GM19239 (cell line): Measurements from ENCODE around the gene PRR36.
"Not testable (repeated sequence)": the region's sequence is repeated elsewhere in the genome, so short reads cannot be mapped to it uniquely, and the experiment has no call there.

Experiments
- DNase-seq: peaks from one replicate; pipeline ENCODE4 v3.0.0; 2011; ENCODE audit warnings: low spot score; ENCODE audit not compliant: insufficient read length
- FAIRE-seq: peaks from 2 replicates; lab custom pipeline; 2011; peaks lifted over from hg19 to GRCh38; lab: Jason Lieb, UNC

Gene PRR36

DNA sequence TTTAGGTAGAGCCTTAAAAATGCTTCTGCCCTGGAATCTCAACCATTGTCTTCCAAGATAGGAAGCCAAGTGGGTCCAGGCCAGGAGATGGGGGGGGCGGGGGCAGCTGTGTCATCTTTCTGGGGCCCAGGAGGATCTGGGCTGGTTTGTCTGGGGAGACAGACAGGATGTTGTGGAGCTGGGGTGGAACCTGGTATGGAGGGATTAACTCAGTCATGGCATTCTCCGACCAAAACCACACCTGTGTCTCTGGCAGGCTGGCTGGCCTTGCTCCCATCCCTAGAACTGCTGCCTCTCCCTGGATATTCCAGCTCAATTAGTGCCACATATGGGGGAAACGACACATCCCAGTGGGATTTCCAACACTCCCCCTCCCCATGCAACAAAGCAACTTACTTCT lies 26.7 kb upstream of the PRR36 start:
- FAIRE-seq (no peak), DNase-seq (no peak)

DNA sequence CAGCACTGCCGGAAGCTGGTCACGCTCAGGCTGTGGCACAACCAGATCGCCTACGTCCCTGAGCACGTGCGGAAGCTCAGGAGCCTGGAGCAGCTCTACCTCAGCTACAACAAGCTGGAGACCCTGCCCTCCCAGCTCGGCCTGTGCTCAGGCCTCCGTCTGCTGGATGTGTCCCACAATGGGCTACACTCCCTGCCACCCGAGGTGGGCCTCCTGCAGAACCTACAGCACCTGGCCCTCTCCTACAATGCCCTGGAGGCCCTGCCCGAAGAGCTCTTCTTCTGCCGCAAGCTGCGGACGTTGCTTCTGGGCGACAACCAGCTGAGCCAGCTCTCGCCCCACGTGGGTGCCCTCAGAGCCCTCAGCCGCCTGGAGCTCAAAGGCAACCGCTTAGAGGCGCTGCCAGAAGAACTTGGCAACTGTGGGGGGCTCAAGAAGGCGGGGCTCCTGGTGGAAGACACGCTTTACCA lies 26.2 kb upstream of the PRR36 start:
- FAIRE-seq = no peak

DNA sequence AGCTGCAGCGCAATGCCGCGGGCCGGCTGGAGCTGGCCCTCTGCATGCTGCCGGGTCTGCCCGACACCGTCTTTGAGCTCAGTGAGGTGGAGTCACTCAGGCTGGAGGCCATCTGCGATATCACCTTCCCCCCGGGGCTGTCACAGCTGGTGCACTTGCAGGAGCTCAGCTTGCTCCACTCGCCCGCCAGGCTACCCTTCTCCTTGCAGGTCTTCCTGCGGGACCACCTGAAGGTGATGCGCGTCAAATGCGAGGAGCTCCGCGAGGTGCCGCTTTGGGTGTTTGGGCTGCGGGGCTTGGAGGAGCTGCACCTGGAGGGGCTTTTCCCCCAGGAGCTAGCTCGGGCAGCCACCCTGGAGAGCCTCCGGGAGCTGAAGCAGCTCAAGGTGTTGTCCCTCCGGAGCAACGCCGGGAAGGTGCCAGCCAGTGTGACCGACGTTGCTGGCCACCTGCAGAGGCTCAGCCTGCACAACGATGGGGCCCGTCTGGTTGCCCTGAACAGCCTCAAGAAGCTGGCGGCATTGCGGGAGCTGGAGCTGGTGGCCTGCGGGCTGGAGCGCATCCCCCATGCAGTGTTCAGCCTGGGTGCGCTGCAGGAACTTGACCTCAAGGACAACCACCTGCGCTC lies 25.7 kb upstream of the PRR36 start:
- no peak for DNase-seq
- no peak for FAIRE-seq

More for the DNA sequence above, 26.2 kb upstream of the PRR36 start:
- no peak for DNase-seq

DNA sequence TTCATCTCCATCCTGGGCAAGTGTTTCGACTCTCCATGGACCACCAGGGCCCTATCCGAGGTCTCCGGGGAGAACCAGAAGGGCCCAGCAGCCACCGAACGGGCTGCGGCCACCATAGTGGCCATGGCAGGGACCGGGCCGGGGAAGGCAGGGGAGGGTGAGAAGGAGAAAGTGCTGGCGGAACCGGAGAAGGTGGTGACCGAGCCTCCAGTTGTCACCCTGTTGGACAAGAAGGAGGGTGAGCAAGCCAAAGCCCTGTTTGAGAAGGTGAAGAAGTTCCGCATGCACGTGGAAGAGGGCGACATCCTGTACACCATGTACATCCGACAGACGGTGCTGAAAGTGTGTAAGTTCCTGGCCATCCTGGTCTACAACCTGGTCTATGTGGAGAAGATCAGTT lies 24.8 kb upstream of the PRR36 start:
- DNase-seq (no peak), FAIRE-seq (no peak)

DNA sequence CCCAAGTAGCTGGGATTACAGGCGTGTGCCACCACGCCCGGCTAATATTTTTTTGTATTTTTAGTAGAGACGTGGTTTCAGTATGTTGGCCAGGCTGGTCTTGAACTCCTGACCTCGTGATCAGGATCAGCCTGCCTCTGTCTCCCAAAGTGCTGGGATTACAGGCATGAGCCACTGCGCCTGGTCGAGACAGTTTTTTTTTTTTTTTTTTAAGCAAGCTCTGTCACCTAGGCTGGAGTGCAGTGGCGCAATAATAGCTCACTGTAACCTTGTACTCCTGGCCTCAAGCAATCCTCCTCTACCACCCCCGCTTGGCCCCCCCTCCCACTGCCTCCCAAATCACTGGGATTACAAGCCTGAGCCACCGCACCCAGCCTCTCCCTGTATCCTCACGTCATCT lies 23.1 kb upstream of the PRR36 start:
- DNase-seq (no peak), FAIRE-seq (no peak)

DNA sequence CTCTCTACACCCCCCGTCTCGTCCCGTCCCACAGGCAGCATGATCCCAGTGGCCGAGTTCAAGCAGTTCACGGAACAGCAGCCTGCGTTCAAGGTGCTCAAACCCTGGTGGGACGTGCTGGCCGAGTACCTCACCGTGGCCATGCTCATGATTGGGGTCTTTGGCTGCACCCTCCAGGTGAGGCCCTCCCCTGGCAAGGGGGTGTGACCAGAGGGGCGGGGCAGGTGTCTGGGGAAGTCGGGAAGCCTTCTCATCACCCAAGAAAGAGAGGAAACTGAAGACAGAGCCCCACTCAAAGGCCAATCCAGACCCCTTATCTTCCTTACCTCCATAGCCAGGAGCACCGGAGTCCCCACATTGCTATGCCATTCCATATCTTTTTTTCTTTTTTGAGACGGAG lies 21.4 kb upstream of the PRR36 start:
- DNase-seq (no peak), FAIRE-seq (no peak)

DNA sequence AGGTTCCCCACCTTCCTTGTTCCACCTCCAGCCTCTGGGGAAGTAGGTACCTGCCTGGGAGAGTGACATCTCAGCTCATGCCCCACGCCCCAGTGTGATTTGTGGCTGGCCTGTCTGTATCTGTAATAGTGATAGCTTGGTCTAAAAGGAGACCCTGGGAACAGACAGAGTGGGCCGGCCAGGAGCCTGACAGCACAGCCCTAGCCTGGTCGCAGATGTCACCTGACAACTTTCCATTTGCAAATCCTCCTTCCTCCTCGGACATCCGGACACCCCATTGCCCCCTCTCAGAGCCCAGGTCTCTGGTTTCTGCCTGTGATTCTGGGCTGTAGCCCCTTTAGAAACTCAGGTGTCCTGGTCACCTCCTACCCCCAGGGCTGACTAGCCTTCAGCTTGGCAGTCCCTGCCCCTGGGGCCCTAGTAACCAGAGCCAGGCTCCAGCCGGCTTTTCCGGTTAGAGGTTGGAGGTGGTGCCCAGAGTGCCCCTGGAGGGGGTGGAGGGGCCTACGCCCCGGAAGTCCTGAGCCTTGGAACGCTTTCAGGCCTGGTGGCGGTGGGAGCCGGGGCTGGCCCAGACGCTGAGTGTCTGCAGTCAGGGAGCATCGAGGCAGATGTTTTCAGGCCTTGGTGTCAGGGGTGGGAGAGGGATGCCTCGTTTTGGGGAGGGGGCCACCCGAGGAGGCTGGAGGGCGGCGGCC lies 20.6 kb upstream of the PRR36 start:
- DNase-seq (no peak), FAIRE-seq (no peak)

DNA sequence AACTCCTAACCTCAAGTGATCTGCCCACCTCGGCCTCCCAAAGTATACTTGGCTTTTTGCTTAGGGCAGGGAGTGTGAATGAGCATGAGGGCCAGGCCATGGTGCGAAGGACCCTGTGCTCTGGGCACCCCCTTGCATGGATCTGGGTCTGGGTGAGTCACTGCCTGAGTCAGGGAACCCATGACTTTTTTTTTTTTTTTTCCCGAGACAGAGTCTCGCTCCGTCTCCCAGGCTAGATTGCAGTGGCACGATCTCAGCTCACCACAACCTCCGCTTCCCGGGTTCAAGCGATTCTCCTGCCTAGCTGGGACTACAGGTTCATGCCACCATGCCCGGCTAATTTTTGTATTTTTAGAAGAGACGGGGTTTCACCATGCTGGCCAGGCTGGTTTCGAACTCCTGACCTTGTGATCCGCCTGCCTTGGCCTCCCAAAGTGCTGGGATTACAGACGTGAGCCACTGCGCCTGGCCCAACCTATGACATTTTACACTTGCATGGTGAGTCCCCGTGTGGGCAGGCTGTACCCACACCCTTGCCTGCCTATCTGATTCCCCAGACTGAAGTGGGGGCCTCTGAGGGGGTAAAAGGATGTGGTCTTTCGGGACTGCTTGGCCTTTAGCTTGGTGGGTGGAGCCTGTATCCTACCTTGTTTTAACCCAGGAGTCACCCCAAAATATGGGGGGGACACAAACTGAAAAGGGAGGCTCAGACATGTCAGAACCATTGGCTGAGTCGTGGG lies 19.3 kb upstream of the PRR36 start:
- not testable (repeated sequence) for DNase-seq, FAIRE-seq

DNA sequence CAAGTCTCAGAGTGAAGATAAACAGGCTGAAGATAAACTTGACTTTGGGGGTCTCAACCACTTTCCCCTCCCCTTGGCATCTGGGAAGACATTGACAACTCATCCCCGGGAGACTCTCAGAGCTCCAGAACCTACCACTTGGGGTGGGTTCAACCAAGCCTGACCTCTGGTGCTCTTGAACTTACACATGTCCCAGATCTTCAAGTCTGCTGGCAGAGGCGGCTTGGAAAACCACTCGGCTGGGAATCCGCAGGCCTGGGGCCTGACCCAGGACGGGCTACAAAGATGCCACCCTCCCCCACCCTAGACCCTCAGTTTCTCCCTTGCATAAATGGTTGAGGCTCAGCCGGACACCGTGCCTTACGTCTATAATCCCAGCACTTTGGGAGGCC lies 14.6 kb upstream of the PRR36 start:
- FAIRE-seq = no peak

DNA sequence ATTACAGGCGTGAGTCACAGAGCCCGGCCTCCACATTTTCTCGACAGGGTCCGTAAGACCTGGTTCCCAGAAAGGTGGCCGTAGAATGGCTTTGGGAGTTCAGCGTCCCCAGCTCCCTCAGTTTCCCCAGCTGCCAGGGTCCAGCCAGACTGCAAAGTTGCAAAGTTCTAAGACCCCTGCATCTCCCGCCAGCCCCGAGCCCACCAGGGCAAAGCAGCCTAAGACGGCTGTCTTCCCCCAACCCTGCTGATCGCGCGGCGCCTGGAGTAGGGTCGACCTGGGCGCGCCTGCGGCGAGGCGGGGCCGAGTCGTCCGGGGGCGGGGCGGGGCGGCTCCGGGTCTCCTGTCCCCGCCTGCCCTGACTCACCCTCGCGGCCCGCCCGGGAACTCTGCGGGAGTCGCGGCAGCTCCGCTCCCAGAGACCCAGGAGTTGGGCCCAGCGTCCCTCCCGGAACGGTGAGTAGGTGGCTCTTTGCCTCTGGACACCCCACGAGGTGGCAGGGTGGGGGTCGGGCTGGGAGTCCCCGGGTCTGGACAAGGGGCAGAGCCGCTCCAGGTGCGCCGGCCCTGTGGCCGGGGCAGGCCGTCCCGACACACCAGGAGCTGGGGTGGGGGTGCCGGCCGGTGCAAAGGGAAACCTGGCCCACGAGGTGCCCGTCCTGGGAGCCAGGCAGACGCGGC lies 14.1 kb upstream of the PRR36 start, which contains the start of gene LRRC8E:
Gene LRRC8E, plus strand, starts transcription at position 366 of the 681 bp plus-strand sequence. CDS start 7,094 bp downstream, outside the sequence.
- FAIRE-seq = no peak
- no peak for DNase-seq

More for the DNA sequence above, 14.6 kb upstream of the PRR36 start:
- DNase-seq = no peak

DNA sequence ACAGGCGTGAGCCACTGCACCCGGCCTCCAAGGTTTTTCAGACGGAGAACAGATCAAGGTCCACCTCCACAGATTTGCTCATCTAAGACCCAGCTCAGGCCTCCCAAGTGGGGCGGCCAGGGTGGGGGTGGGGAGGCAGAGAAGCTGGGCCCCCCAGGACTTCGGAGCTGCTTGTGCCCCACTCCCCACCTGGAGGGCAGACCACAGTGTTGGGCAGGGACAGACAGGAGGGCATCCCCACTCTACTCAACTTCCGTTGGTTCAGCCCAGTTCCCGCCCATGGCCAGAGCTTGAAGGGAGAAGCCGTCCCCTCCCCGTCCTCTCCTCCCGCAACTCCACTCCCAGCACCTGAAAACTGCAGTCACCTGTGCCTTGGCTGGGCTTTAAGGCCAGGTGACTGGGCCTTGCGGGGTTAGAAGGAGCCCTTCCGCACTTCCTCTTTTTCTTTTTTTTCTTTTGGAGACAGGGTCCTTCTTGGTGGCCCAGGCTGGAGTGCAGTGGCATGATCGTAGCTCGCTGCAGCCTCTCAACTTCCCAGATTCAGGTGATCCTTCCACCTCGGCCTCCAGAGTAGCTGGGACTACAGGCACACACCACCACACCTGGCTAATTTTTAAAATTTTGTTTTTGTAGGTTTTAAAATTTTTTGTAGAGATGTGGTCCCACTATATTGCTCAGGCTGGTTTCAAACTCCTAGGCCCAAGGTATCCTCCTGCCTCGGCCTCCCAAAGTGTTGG lies 13.4 kb upstream of the PRR36 start:
- no peak for FAIRE-seq

DNA sequence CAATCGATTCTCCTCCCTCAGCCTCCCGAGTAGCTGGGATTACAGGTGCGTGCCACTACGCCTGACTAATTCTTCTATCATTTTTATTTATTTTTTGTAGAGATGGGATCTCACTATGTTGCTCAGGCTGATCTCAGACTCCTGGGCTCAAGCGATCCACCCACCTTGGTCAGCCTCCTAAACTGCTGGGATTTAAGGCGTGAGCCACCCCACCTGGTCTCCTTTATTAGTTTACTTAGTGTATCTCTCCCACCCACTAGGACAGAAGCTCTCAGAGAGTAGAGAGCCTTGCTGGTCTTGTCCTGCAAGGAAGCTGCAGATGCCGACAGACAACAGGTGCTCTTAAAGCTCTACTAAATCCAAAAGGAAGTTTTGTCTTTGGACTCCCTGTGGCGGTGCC lies 11.6 kb upstream of the PRR36 start:
- DNase-seq (no peak), FAIRE-seq (no peak)

More for the DNA sequence above, 13.4 kb upstream of the PRR36 start:
- DNase-seq = no peak

DNA sequence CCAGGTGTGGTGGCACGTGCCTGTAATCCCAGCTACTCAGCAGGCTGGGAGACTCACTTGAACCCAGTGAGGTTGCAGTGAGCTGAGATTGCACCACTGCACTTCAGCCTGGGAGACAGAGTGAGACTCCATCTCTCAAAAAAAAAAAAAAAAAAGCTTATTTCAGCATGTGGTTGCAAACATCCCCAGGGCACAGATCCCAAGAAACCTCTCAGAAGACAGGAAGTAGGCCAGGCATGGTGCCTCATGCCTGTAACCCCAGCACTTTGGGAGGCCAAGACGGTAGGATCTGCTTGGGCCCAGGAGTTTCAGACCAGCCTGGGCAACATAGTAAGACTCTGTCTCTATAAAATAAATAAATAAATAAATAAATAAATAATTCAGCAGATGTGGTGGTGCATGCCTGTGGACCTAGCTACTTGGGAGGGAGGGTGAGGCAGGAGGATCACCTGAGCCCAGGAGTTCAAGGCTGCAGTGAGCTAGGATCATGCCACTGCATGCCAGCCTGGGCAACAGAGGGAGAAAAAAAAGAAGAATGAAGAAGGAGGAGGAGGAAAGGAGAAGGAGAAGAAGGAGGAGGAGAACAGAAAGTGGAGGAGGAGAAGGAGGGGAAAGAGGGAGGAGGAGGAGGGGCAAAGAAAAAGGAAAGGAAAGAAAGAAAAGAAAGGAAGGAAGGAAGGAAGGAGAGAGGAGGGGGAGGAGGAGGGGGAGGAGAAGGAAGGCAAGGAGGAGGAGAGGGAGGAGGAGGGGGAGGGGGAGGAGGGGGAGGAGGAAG lies 9.8 kb upstream of the PRR36 start:
- no peak for DNase-seq
- FAIRE-seq = no peak

DNA sequence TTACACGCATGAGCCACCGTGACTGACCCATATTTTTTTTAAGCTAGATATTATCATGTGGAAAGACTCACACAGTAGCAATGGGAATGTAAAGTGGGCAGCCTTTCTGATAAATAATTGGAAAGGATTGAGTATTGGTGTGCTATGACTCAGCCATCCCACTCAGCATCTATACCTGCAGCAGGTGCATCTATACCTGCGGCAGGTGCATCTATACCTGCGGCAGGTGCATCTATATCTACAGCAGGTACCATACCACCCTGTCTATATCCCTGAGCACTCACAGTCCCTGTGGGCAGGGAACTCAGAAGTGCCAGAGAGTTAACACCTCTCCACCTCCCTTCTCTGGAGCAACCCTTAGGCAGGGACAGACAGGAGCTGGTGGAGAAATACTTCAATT lies 8.9 kb upstream of the PRR36 start:
- no peak for DNase-seq
- no peak for FAIRE-seq

DNA sequence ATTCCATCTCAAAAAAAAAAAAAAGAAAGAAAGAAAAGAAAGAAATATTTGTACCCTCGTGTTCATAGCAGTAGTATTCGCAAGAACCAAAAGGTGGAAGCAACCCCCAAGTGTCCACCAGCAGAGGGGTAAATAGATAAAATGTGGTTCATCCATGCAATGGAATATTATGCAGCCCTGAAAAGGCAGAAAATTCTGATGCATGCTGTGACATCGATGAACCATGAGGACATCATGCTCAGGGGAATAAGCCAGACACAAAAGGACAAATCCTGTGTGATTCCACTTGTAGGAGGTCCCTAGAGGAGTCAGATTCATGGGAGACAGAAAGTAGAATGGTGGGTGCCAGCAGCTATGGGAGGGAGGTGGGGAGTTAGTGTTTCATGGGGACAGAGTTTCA lies 7.7 kb upstream of the PRR36 start:
- DNase-seq = no peak
- FAIRE-seq = no peak

DNA sequence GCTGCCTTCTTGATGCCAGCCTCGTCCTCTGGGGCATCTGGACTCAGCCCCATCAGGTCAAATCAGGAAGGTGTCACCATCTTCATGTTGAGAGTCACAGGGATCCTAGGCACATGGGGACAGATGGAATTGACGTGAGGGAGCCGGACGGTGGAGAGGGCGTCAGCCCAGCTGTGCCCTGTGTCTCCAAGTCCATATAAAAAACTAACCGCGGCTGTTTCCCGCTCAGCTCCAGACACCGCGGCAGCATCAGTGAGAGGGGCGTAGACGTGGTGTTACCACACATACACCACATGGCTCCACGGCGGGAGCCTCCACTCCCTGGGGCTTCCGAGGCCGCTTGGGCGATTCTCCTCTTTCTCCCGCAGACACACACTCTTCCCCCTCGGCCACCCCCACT lies 5.6 kb upstream of the PRR36 start:
- FAIRE-seq = no peak
- DNase-seq = no peak

DNA sequence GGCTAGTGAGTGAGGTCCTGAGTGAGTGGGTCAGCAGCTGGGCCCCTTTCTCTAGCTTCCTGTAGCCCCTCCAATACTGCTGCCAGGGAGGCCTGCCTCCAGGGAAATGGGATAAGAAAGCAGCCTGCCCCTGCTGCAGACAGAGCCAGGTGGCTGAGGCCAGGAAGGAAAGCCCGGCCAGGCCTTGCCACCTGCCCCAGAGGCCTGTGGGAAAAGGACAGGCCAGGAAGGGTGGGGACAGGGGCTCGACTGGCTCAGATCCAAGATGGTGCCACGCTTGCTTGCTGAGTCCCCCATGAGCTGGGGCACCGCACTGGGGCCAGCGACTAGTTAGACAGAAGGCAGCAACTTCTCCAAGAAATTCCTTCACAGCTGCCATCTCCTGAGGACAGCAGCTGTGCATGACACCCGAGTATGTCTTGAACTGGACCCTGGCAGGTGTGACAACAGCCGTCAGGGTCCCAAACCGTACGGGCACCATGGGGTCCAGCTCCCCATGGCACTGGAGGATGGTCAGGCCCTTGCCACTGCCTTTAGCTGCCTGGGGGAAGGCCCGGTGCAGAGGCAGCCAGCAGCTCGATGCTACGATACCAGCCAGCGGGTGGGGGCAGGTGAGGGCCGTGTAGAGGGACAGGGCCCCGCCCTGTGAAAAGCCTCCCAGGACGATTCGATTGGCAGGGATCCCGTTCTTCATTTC lies 5.1 kb upstream of the PRR36 start:
- no peak for DNase-seq
- no peak for FAIRE-seq

DNA sequence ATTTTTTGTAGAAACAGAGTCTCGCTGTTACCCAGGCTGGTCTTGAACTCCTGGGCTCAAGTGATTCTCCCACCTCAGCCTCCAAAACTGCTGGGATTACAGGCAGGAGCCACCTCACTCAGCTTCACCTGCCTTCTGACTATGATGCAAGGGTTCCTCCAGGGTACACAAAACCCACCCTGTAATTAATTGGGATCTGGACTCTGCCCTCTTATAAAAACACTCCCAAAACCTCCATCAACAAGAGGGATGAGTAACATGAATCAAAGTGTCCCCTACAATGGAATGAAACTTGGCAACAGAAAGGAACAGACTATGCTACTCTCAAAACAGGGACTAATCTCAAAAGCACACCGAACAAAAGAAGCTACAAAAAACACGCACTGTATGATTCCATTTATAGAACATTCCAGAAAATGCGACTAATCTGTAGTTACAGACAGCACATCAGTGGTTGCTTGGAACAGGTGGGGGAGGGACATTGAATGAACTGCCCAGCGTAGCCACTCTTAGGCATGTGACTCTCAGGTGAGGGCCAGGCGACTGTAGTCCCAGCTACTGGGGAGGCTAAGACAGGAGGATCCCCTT lies 3.2 kb upstream of the PRR36 start:
- no peak for FAIRE-seq
- no peak for DNase-seq
